ENCODE measurements around the gene CYP3A4. TPM values are rescaled to one million over a fixed set of nuclear protein-coding genes. Genes with fewer than 3 reads are reported as not detected.

The CYP3A4 gene

DNA sequence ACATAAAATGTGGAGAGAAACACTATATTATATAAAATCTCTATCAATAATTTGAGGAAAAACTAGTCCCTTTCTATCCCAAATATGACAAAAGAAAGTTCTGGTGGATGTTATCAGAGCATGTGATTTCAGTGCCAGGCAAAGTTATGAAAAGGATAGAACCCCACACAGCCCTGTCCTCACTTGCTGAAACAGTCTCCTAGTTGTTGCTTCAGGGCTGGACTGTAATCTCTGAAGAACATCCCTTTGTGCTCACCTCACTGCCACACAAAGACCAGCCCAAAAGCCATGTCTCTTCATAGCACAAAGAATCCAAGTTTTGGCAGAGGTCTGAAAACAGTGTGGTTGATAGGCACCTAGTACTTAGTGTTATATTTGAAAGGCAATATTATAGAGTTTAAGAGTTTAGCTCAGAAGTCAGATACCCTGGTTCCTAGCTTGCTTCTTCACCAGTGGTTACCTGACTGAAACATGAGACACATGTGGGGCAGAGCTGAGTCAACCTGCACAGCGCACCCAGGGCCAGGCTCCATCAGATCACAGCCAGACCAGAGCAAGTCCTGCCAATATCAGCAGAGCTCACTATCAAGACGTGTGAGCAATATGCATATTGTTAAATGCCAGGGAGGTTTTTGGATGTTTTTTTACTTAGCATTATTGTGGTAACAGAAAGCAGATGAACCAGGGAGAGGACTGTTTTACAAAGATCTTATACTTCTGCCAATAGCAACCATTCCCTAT, 74.0 kb downstream of the CYP3A4 start:
- Histone ChIP-seq H3K9ac (ENCODE audit: low read depth, low read length) (no peak overlapping the region), H3K9me3 (replicated peaks; ENCODE audit: low read length) (peaks cover 4% of the 10 kb centered on the region), H3K4me2 (ENCODE audit: low read length) (no peak overlapping the region), H3K4me1 (ENCODE audit: control insufficient read depth, insufficient read depth, low read length) (no peaks in the 10 kb centered on the region), H3K27me3 (ENCODE audit: control insufficient read depth, insufficient read depth, low read length) (peaks cover 4% of the 10 kb centered on the region), H3K36me3 (ENCODE audit: insufficient read depth, low read length) (no peaks in the 10 kb centered on the region), H3K4me3 (ENCODE audit: low read length) (no peak overlapping the region)

DNA sequence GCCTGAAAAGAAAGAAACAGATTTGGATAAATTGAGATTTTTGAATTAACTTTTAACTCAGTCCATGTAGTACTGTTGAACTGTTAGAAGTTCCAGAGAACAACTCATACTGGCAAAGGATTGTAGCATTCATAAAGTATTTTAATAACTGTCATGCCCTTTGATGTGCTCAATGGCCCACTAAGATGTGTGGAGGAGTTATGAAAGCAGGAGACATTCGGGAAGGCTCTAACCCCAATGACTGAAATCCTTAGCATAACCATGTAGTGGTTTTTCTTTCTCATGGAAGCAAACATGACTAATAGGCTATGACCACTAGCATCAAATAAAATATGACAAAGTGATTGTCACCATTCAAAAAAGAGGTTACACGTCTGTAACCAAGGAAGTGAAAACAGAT, 74.7 kb downstream of the CYP3A4 start:
- H3K9ac ChIP-seq (ENCODE audit: low read depth, low read length), result no peak overlapping the region
- H3K4me2 ChIP-seq (ENCODE audit: low read length), result no peak overlapping the region
- no peaks in the 10 kb centered on the region for H3K4me1 ChIP-seq (ENCODE audit: control insufficient read depth, insufficient read depth, low read length)
- no peak overlapping the region for H3K4me3 ChIP-seq (ENCODE audit: low read length)
- H3K27me3 ChIP-seq (ENCODE audit: control insufficient read depth, insufficient read depth, low read length), result peaks cover 4% of the 10 kb centered on the region
- peaks cover 4% of the 10 kb centered on the region for H3K9me3 ChIP-seq (replicated peaks; ENCODE audit: low read length)
- no peaks in the 10 kb centered on the region for H3K36me3 ChIP-seq (ENCODE audit: insufficient read depth, low read length)

DNA sequence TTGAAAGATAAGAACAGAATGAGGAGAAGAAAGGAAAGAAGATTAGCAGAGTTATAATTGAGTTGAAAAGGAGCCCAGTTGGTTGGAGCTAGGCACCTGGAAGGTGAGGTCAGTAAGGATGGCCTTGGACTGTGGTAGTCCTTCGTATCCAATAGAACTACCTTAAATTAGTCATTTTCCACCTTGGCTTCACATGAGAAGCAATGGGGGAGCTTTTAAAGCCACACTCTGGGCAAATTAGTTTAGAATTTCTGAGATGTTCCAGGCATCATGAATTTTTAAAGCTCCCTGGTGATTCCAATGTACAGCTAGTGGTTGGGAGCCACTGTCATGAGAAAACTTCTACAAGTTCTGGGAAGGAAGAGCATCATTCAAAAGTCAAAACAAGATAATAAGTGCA, 76.9 kb downstream of the CYP3A4 start:
- Histone ChIP-seq H3K4me3 (ENCODE audit: low read length) (no peak overlapping the region), H3K36me3 (ENCODE audit: insufficient read depth, low read length) (no peaks in the 10 kb centered on the region), H3K4me2 (ENCODE audit: low read length) (no peak overlapping the region), H3K9ac (ENCODE audit: low read depth, low read length) (no peak overlapping the region), H3K27me3 (ENCODE audit: control insufficient read depth, insufficient read depth, low read length) (peaks cover 7% of the 10 kb centered on the region), H3K9me3 (replicated peaks; ENCODE audit: low read length) (peaks cover 4% of the 10 kb centered on the region), H3K4me1 (ENCODE audit: control insufficient read depth, insufficient read depth, low read length) (no peaks in the 10 kb centered on the region)

Small RNAs within 50 kb of the gene (small RNA-seq; reads per million reads assigned to genes)
- gene CYP3A137P, result not detected

Measured in skeletal muscle satellite cell (primary cell).